Activated CD8-positive, alpha-beta T cell treated with anti-CD3 and anti-CD28 coated beads, Interleukin-2, amount 10 ng/mL, durations not matched to agents 7 days and 5 days (primary cell): ENCODE measurements around the gene PPM1A. TPM values are rescaled to one million over a fixed set of nuclear protein-coding genes. Genes with fewer than 3 reads are reported as not detected.

Source experiments
- ATAC-seq: fragments of 150-1000 bp; cut with Tn5 transposase; one replicate; pipeline ENCODE4 v1.10.0; 2021; ENCODE audit warnings: moderate library complexity
- CTCF ChIA-PET: fragments of 350-600 bp; sonication (Branson Sonifier 250); formaldehyde crosslinking; loops from one replicate; lab custom pipeline; 2021; ENCODE audit warnings: antibody characterized with exemption; lab: Charles Lee
- POLR2A ChIA-PET: fragments of 350-600 bp; sonication (Branson Sonifier 250); formaldehyde crosslinking; loops from one replicate; lab custom pipeline; 2021; ENCODE audit warnings: antibody characterized with exemption; lab: Charles Lee
- DNase-seq: peaks from one replicate; pipeline ENCODE4 v3.0.0-alpha.2; 2020
- H3K27ac Mint-ChIP-seq: one replicate; pipeline ENCODE4 v1.8.0; 2021; ENCODE audit warnings: mild to moderate bottlenecking, mixed read lengths
- H3K27me3 Mint-ChIP-seq: one replicate; pipeline ENCODE4 v1.8.0; 2021; ENCODE audit warnings: low read depth, mixed read lengths
- H3K36me3 Mint-ChIP-seq: one replicate; pipeline ENCODE4 v1.8.0; 2021; ENCODE audit warnings: low read depth, mixed read lengths
- H3K4me1 Mint-ChIP-seq: one replicate; pipeline ENCODE4 v1.8.0; 2021; ENCODE audit warnings: low read depth, mixed read lengths
- H3K4me3 Mint-ChIP-seq: one replicate; pipeline ENCODE4 v1.8.0; 2021; ENCODE audit warnings: mild to moderate bottlenecking, mixed read lengths
- H3K9me3 Mint-ChIP-seq: one replicate; pipeline ENCODE4 v1.8.0; 2022; ENCODE audit warnings: mixed read lengths; ENCODE audit not compliant: insufficient read depth
- total RNA-seq, 2 experiments: library from RNA; stranded (reverse); gene quantifications; one replicate each; pipeline ENCODE4 v1.2.3, GENCODE V29; 2021

PPM1A gene
- total RNA-seq, 2 experiments from 2014 or later = 45.2 to 50.1 TPM

GRCh38 chr14:60214415-60215126, 34.5 kb upstream of the PPM1A start:
- no peaks in the 10 kb centered on the region for H3K9me3 Mint-ChIP-seq
- CTCF ChIA-PET = no interaction called here
- ATAC-seq = no peak

GRCh38 chr14:60215127-60215444, 33.9 kb upstream of the PPM1A start:
- H3K27ac Mint-ChIP-seq = no peak overlapping the region
- CTCF ChIA-PET = no interaction called here
- H3K36me3 Mint-ChIP-seq = no peaks in the 10 kb centered on the region
- POLR2A ChIA-PET = interaction anchor here (1.3 kb wide), 1 partner anchor 34 kb away, joined by 4 read pairs; the partner anchor contains the start of gene PPM1A
- H3K4me3 Mint-ChIP-seq = no peak overlapping the region
- H3K27me3 Mint-ChIP-seq = peaks cover 10% of the 10 kb centered on the region
- no peaks in the 10 kb centered on the region for H3K4me1 Mint-ChIP-seq
- ATAC-seq (no peak), DNase-seq (no peak)
- H3K9me3 Mint-ChIP-seq = no peaks in the 10 kb centered on the region

More at GRCh38 chr14:60214415-60215126, 34.5 kb upstream of the PPM1A start:
- no peak for DNase-seq
- no peaks in the 10 kb centered on the region for H3K36me3 Mint-ChIP-seq
- peaks cover 10% of the 10 kb centered on the region for H3K27me3 Mint-ChIP-seq
- POLR2A ChIA-PET = interaction anchor here (1.3 kb wide), 1 partner anchor 35 kb away, joined by 4 read pairs; the partner anchor contains the start of gene PPM1A
- H3K4me1 Mint-ChIP-seq = no peaks in the 10 kb centered on the region
- no peak overlapping the region for H3K27ac Mint-ChIP-seq
- H3K4me3 Mint-ChIP-seq = no peak overlapping the region

- Mint-ChIP-seq H3K36me3 (no peaks in the 10 kb centered on the region), H3K27me3 (peaks cover 10% of the 10 kb centered on the region), H3K27ac (no peak overlapping the region), H3K9me3 (no peaks in the 10 kb centered on the region), H3K4me3 (no peak overlapping the region), H3K4me1 (no peaks in the 10 kb centered on the region)
- DNase-seq (no peak), ATAC-seq (no peak)
- ChIA-PET POLR2A (interaction anchor here (1.3 kb wide), 1 partner anchor 33 kb away, joined by 4 read pairs; the partner anchor contains the start of gene PPM1A), CTCF (interaction anchor here (1.0 kb wide), 1 partner anchor 29 kb away, joined by 3 read pairs; no protein-coding TSS in a partner anchor)
Observed at GRCh38 chr14:60215520-60216420, 33.3 kb upstream of the PPM1A start.

DNA sequence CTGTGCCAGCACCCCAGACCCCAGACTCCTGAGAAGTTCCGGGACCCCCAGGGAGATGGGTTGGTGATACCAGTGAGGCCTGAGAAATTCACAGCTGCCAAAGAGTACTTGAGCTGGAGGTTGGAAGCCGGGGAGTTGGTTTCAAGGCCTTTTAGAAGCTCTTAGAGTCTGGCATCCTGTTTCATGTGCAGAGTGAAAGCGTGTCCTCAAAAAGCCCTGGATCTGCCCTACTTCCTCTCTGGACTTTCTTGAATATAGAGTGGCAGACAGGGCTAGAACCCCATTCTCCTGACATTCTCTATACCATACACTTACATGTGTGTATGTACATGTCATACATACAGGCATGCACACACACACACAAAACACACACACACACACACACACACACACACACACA, 31.3 kb upstream of the PPM1A start:
- ChIA-PET CTCF (no interaction called here), POLR2A (no interaction called here)
- H3K36me3 Mint-ChIP-seq = no peaks in the 10 kb centered on the region
- DNase-seq = no peak
- no peak overlapping the region for H3K27ac Mint-ChIP-seq
- H3K4me3 Mint-ChIP-seq = no peak overlapping the region
- ATAC-seq = no peak
- H3K9me3 Mint-ChIP-seq = no peaks in the 10 kb centered on the region
- no peaks in the 10 kb centered on the region for H3K4me1 Mint-ChIP-seq
- peaks cover 7% of the 10 kb centered on the region for H3K27me3 Mint-ChIP-seq

DNA sequence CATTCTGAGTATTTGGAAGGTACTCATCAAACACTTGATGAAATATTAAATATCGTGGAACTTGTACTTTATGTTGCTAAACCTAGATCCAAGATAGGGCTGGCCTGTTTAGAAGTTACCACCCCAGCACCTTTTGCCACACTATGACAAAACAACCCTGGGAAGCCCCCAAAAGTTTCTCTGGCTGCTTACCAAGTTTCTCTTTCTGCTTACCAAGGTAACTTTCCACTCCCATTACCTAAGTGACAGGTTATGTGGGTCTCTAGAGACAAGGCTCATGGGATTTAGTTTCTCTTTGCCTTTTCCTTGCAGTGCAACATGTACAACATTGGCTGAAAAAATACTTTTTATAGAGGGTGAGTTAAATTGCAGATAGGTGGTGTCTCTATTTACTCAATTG, 28.9 kb upstream of the PPM1A start:
- no peak overlapping the region for H3K4me3 Mint-ChIP-seq
- no peaks in the 10 kb centered on the region for H3K9me3 Mint-ChIP-seq
- ChIA-PET POLR2A (no interaction called here), CTCF (no interaction called here)
- DNase-seq (no peak), ATAC-seq (no peak)
- H3K4me1 Mint-ChIP-seq = no peaks in the 10 kb centered on the region
- no peaks in the 10 kb centered on the region for H3K36me3 Mint-ChIP-seq
- H3K27me3 Mint-ChIP-seq = no peaks in the 10 kb centered on the region
- H3K27ac Mint-ChIP-seq = no peak overlapping the region

GRCh38 chr14:60220917-60221316, 28.1 kb upstream of the PPM1A start:
- Mint-ChIP-seq H3K4me1 (no peaks in the 10 kb centered on the region), H3K36me3 (no peaks in the 10 kb centered on the region), H3K27ac (no peak overlapping the region), H3K27me3 (no peaks in the 10 kb centered on the region), H3K4me3 (no peak overlapping the region), H3K9me3 (no peaks in the 10 kb centered on the region)
- ATAC-seq = no peak
- POLR2A ChIA-PET = no interaction called here
- CTCF ChIA-PET = interaction anchor here (1.5 kb wide), 1 partner anchor 25 kb away, joined by 3 read pairs; no protein-coding TSS in a partner anchor
- no peak for DNase-seq

GRCh38 chr14:60221457-60221856, 27.6 kb upstream of the PPM1A start:
- Mint-ChIP-seq H3K4me3 (no peak overlapping the region), H3K27ac (no peak overlapping the region), H3K36me3 (no peaks in the 10 kb centered on the region), H3K27me3 (no peaks in the 10 kb centered on the region), H3K9me3 (no peaks in the 10 kb centered on the region), H3K4me1 (no peaks in the 10 kb centered on the region)
- CTCF ChIA-PET = interaction anchor here (1.5 kb wide), 1 partner anchor 25 kb away, joined by 3 read pairs; no protein-coding TSS in a partner anchor
- no peak for DNase-seq
- POLR2A ChIA-PET = no interaction called here
- no peak for ATAC-seq

DNA sequence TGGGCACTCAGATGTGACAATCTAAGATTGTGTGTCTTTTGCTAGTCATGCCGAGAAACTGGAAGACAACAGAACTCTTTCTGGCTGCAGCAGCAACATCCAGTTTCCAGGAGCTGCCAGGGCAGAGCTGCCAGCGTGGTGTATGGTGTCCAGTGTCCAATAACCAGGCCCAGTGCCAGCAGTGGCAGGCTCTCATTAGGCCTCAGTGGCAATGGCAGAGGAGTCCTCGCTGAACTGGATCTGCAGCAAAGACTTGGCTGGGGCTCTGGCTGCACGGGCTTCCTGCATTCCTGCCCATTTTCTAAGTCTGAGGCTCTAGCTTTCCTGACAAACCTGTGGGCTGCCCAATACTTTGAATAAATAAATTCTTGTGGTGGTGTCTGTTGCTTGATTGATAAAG, 26.2 kb upstream of the PPM1A start:
- Mint-ChIP-seq H3K4me3 (no peak overlapping the region), H3K4me1 (no peaks in the 10 kb centered on the region), H3K27ac (no peak overlapping the region), H3K9me3 (no peaks in the 10 kb centered on the region), H3K27me3 (no peaks in the 10 kb centered on the region), H3K36me3 (no peaks in the 10 kb centered on the region)
- ChIA-PET POLR2A (no interaction called here), CTCF (interaction anchor here (1.2 kb wide), 1 partner anchor 43 kb away, joined by 3 read pairs; no protein-coding TSS in a partner anchor)
- no peak for DNase-seq
- ATAC-seq = no peak

DNA sequence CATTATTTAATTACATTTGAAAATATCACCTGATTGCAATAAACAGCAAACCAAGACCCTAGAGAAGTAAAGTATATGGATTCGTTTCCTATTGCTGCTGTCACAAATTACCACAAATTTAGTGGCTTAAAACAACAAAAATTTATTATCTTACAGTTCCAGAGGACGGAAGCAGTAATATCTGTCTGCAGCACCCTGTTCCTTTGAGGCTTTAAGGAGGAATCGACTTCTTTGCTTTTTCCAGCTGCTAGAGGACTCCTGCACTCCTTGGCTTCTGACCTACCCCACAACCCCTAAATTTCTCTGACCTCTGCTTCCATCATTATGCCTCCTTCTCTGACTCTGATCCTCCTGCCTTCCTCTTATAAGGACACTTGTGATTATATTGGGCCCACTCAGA, 23.8 kb upstream of the PPM1A start:
- Mint-ChIP-seq H3K4me1 (no peaks in the 10 kb centered on the region), H3K4me3 (no peak overlapping the region), H3K27me3 (no peaks in the 10 kb centered on the region), H3K27ac (no peak overlapping the region), H3K9me3 (no peaks in the 10 kb centered on the region), H3K36me3 (no peaks in the 10 kb centered on the region)
- no peak for ATAC-seq
- POLR2A ChIA-PET = no interaction called here
- CTCF ChIA-PET = no interaction called here
- DNase-seq = no peak

- H3K27me3 Mint-ChIP-seq = no peaks in the 10 kb centered on the region
- no peaks in the 10 kb centered on the region for H3K9me3 Mint-ChIP-seq
- H3K4me3 Mint-ChIP-seq = no peak overlapping the region
- no peak for DNase-seq
- no peaks in the 10 kb centered on the region for H3K4me1 Mint-ChIP-seq
- POLR2A ChIA-PET = no interaction called here
- no peak overlapping the region for H3K27ac Mint-ChIP-seq
- CTCF ChIA-PET = no interaction called here
- no peaks in the 10 kb centered on the region for H3K36me3 Mint-ChIP-seq
- ATAC-seq = no peak
Observed at GRCh38 chr14:60226298-60226697, 22.7 kb upstream of the PPM1A start.

GRCh38 chr14:60227291-60227690, 21.7 kb upstream of the PPM1A start:
- H3K4me1 Mint-ChIP-seq = no peaks in the 10 kb centered on the region
- H3K36me3 Mint-ChIP-seq = peaks cover under 1% of the 10 kb centered on the region
- no peak overlapping the region for H3K27ac Mint-ChIP-seq
- no peak overlapping the region for H3K4me3 Mint-ChIP-seq
- no peak for DNase-seq
- ATAC-seq = no peak
- ChIA-PET POLR2A (no interaction called here), CTCF (no interaction called here)
- peaks cover 1% of the 10 kb centered on the region for H3K9me3 Mint-ChIP-seq
- peaks cover under 1% of the 10 kb centered on the region for H3K27me3 Mint-ChIP-seq

- ATAC-seq = no peak
- ChIA-PET CTCF (no interaction called here), POLR2A (no interaction called here)
- H3K4me3 Mint-ChIP-seq = no peak overlapping the region
- H3K27ac Mint-ChIP-seq = no peak overlapping the region
- no peak for DNase-seq
- H3K4me1 Mint-ChIP-seq = no peaks in the 10 kb centered on the region
- peaks cover 6% of the 10 kb centered on the region for H3K9me3 Mint-ChIP-seq
- peaks cover 2% of the 10 kb centered on the region for H3K36me3 Mint-ChIP-seq
- H3K27me3 Mint-ChIP-seq = peaks cover 2% of the 10 kb centered on the region
Observed at GRCh38 chr14:60229614-60230013, 19.4 kb upstream of the PPM1A start.
